PC-3 (cell line): ENCODE measurements around the gene MAP3K21. TPM values are rescaled to one million over a fixed set of nuclear protein-coding genes. Genes with fewer than 3 reads are reported as not detected.

Experiments used
- ATAC-seq: fragments of 200-7000 bp; cut with Tn5 transposase; 2 replicates; pipeline ENCODE4 v1.9.1; 2020; ENCODE audit warnings: mild to moderate bottlenecking, moderate library complexity
- BruUV-seq: library from RNA; stranded (reverse); fragments of 400-500 nt; replicated peaks from 2 replicates; lab custom pipeline; 2021; lab: Mats Ljungman, UMichigan
- CTCF ChIA-PET: fragments of 300-600 bp; sonication (Branson Sonifier 250); formaldehyde crosslinking; loops from one replicate; lab custom pipeline; 2022; ENCODE audit warnings: antibody characterized with exemption; lab: Charles Lee
- POLR2A ChIA-PET: fragments of 300-600 bp; sonication (Branson Sonifier 250); formaldehyde crosslinking; loops from one replicate; lab custom pipeline; 2022; ENCODE audit warnings: antibody characterized with exemption; ENCODE audit not compliant: unreplicated experiment; lab: Charles Lee
- DNase-seq: peaks from one replicate; pipeline ENCODE4 v3.0.0-alpha.2; 2015
- H2AFZ ChIP-seq: fragments of 300-600 bp; sonication (generic); 2 replicates; pipeline ENCODE4 v1.6.0; 2016; ENCODE audit warnings: antibody characterized with exemption, low read length
- H3F3A ChIP-seq: fragments of 300-600 bp; sonication (generic); one replicate; pipeline ENCODE4 v1.6.0; 2017; ENCODE audit warnings: antibody characterized with exemption, low read length, control low read depth, mild to moderate bottlenecking; ENCODE audit not compliant: unreplicated experiment
- H3K27ac ChIP-seq: fragments of 300-600 bp; sonication (generic); 2 replicates; pipeline ENCODE4 v1.5.1; 2016; ENCODE audit warnings: mild to moderate bottlenecking, low read length
- H3K27me3 ChIP-seq: fragments of 300-600 bp; sonication (generic); 2 replicates; pipeline ENCODE4 v1.6.1; 2016; ENCODE audit warnings: low read length, mixed read lengths
- H3K36me3 ChIP-seq: fragments of 300-600 bp; sonication (generic); 2 replicates; pipeline ENCODE4 v1.6.1; 2016; ENCODE audit warnings: low read depth, mixed run types, low read length, mixed read lengths
- H3K4me1 ChIP-seq: fragments of 300-600 bp; sonication (generic); 2 replicates; pipeline ENCODE4 v1.5.1; 2016; ENCODE audit warnings: low read length; ENCODE audit not compliant: insufficient read depth
- H3K4me2 ChIP-seq: fragments of 300-600 bp; sonication (generic); 2 replicates; pipeline ENCODE4 v1.6.0; 2016; ENCODE audit warnings: low read length
- H3K4me3 ChIP-seq: fragments of 300-600 bp; sonication (generic); 2 replicates; pipeline ENCODE4 v1.5.1; 2016; ENCODE audit warnings: mild to moderate bottlenecking, low read length, mixed read lengths
- H3K79me2 ChIP-seq: fragments of 300-600 bp; sonication (generic); 2 replicates; pipeline ENCODE4 v1.6.1; 2017; ENCODE audit warnings: low read length, mixed read lengths
- H3K9ac ChIP-seq: fragments of 300-600 bp; sonication (generic); 2 replicates; pipeline ENCODE4 v1.6.0; 2016; ENCODE audit warnings: mild to moderate bottlenecking, low read length
- H3K9me2 ChIP-seq: fragments of 300-600 bp; sonication (generic); replicated peaks from 2 replicates; pipeline ENCODE4 v1.6.1; 2016; ENCODE audit warnings: mixed run types, low read length, mixed read lengths
- H3K9me3 ChIP-seq: fragments of 300-600 bp; sonication (generic); 2 replicates; pipeline ENCODE4 v1.6.1; 2016; ENCODE audit warnings: low read length, mixed read lengths
- H4K20me1 ChIP-seq: fragments of 300-600 bp; sonication (generic); 2 replicates; pipeline ENCODE4 v1.6.1; 2016; ENCODE audit warnings: low read length, mixed read lengths
- EZH2 ChIP-seq: fragments of 300-600 bp; sonication (generic); IDR thresholded peaks from one replicate; pipeline ENCODE4 v1.6.1; 2017; ENCODE audit warnings: antibody characterized with exemption, mild to moderate bottlenecking, low read length; ENCODE audit not compliant: unreplicated experiment
- EZH2phosphoT487 ChIP-seq: fragments of 300-600 bp; sonication (generic); IDR thresholded peaks from 2 replicates; pipeline ENCODE4 v1.6.1; 2018; ENCODE audit warnings: mild to moderate bottlenecking, antibody characterized with exemption, low read length, borderline replicate concordance
- intact Hi-C: fragments of 100-400 bp; cut with micrococcal nuclease; formaldehyde crosslinking; loops from 2 replicates; pipeline ENCODE4 v1.9.0; 2023
- total RNA-seq: library from RNA; depleted of rRNA; stranded (reverse); fragments of >200 nt; gene quantifications from 2 replicates; pipeline ENCODE4 v1.2.3, GENCODE V29; 2014
- TF ChIP-seq, protein P1 (sequence below): fragments of 300-600 bp; sonication (generic); conservative IDR thresholded peaks from 2 replicates; pipeline ENCODE4 v1.5.1; 2017; ENCODE audit warnings: antibody characterized with exemption, low read depth, mild to moderate bottlenecking, low read length

Gene MAP3K21
- total RNA-seq, 1 experiment from 2014 or later: 13.7 TPM

DNA sequence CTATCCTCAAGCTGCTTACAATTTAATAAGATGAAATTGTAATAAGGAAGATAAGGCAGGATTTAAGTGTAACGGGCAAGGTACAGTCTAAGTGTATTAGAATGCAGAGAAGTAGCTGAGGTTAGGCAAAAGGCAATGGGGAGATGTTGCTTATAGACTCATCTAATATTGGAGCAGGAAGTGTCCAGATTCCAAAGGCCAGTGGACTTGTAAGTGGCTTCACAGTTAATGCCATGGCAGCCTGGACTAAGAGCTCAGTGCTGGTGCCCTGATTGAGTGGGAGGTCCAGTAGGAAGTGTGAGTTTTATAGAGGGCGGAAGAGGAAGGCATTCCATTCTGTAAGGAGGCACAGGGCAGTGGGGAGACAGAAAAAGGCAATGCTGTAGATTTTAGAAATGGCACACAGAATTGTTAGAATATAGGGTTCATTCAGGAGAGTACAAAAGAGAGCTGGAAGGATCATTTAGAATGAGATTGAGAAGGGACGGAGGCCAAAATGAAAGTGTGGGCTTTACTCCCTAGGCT, 12.6 kb downstream of the MAP3K21 start:
- POLR2A ChIA-PET: interaction anchor here (0.6 kb wide), 1 partner anchor 168 kb away, joined by 10 read pairs; no protein-coding TSS in a partner anchor
- DNase-seq (no peak), ATAC-seq (no peak)
- no peak overlapping the region for H2AFZ ChIP-seq
- H3K9me2 ChIP-seq: no peaks in the 10 kb centered on the region
- no peak for TF ChIP-seq EZH2
- no peak for TF ChIP-seq EZH2phosphoT487
- TF ChIP-seq, protein P1, sequence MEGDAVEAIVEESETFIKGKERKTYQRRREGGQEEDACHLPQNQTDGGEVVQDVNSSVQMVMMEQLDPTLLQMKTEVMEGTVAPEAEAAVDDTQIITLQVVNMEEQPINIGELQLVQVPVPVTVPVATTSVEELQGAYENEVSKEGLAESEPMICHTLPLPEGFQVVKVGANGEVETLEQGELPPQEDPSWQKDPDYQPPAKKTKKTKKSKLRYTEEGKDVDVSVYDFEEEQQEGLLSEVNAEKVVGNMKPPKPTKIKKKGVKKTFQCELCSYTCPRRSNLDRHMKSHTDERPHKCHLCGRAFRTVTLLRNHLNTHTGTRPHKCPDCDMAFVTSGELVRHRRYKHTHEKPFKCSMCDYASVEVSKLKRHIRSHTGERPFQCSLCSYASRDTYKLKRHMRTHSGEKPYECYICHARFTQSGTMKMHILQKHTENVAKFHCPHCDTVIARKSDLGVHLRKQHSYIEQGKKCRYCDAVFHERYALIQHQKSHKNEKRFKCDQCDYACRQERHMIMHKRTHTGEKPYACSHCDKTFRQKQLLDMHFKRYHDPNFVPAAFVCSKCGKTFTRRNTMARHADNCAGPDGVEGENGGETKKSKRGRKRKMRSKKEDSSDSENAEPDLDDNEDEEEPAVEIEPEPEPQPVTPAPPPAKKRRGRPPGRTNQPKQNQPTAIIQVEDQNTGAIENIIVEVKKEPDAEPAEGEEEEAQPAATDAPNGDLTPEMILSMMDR: no peak
- H3K36me3 ChIP-seq: no peaks in the 10 kb centered on the region
- no peaks in the 10 kb centered on the region for H4K20me1 ChIP-seq
- H3K27ac ChIP-seq: no peak overlapping the region
- BruUV-seq: no TSS peak
- H3K79me2 ChIP-seq: peaks cover 75% of the 10 kb centered on the region
- H3K4me2 ChIP-seq: no peak overlapping the region
- H3K27me3 ChIP-seq: no peaks in the 10 kb centered on the region
- H3F3A ChIP-seq: no peaks in the 10 kb centered on the region
- 0 out of 2 replicates have a peak, but pooled peaks cover 3% of the 10 kb centered on the region for H3K9me3 ChIP-seq
- intact Hi-C loops: no loop called here
- H3K9ac ChIP-seq: no peak overlapping the region
- no peak overlapping the region for H3K4me3 ChIP-seq
- no peaks in the 10 kb centered on the region for H3K4me1 ChIP-seq
- CTCF ChIA-PET: interaction anchor here (0.6 kb wide), 1 partner anchor 77 kb away, joined by 4 read pairs; no protein-coding TSS in a partner anchor

- H3K79me2 ChIP-seq: peaks cover 67% of the 10 kb centered on the region
- H3K27ac ChIP-seq: no peak overlapping the region
- 0 out of 2 replicates have a peak, but pooled peaks cover 3% of the 10 kb centered on the region for H3K9me3 ChIP-seq
- POLR2A ChIA-PET: interaction anchor here (0.8 kb wide), 1 partner anchor 18 kb away, joined by 3 read pairs; no protein-coding TSS in a partner anchor
- no peak overlapping the region for H2AFZ ChIP-seq
- DNase-seq (peak; percentile 27), ATAC-seq (no peak)
- H3K4me1 ChIP-seq: no peaks in the 10 kb centered on the region
- no peak for TF ChIP-seq EZH2
- intact Hi-C loops: no loop called here
- H3K9ac ChIP-seq: no peak overlapping the region
- no peaks in the 10 kb centered on the region for H3F3A ChIP-seq
- no peaks in the 10 kb centered on the region for H3K9me2 ChIP-seq
- H3K4me3 ChIP-seq: no peak overlapping the region
- no TSS peak for BruUV-seq
- H4K20me1 ChIP-seq: no peaks in the 10 kb centered on the region
- H3K36me3 ChIP-seq: no peaks in the 10 kb centered on the region
- H3K27me3 ChIP-seq: no peaks in the 10 kb centered on the region
- no peak overlapping the region for H3K4me2 ChIP-seq
- CTCF ChIA-PET: no interaction called here
Measured at GRCh38 chr1:233340966-233341516, 13.5 kb downstream of the MAP3K21 start.

DNA sequence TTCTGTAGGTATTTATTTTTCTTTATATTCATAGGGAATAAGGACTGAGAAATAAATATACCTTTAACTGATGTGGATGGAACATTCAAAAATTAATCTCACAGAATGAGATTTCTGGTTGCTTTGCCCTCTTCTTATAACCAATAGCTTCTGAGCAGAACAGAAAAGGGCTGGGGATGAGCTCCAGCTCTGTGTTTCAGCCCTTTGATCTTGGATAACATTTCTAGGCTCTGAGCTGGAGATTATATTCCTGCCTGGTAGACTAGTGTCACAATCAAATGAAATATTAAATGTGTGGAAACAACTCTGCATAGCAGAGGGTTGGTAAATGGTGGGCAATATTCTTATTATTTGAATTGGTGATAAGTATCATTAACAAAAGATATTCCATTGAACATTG, 14.6 kb downstream of the MAP3K21 start:
- Histone ChIP-seq H3K27ac (no peak overlapping the region), H4K20me1 (no peaks in the 10 kb centered on the region), H3K36me3 (no peaks in the 10 kb centered on the region), H2AFZ (no peak overlapping the region), H3K9ac (no peak overlapping the region), H3K79me2 (peaks cover 59% of the 10 kb centered on the region), H3F3A (no peaks in the 10 kb centered on the region), H3K4me3 (no peak overlapping the region), H3K27me3 (no peaks in the 10 kb centered on the region), H3K4me1 (no peaks in the 10 kb centered on the region), H3K9me3 (0 out of 2 replicates have a peak, but pooled peaks cover 3% of the 10 kb centered on the region), H3K9me2 (no peaks in the 10 kb centered on the region), H3K4me2 (no peak overlapping the region)
- BruUV-seq: no TSS peak
- ChIA-PET POLR2A (no interaction called here), CTCF (no interaction called here)
- ATAC-seq (no peak), DNase-seq (no peak)
- TF ChIP-seq EZH2 (no peak), EZH2phosphoT487 (no peak)
- TF ChIP-seq, protein P1: no peak
- intact Hi-C loops: no loop called here
